Tibial nerve (tissue), 4 donors: Measurements from ENCODE around the gene CDHR5.

Experiments
- EP300 ChIP-seq, 2 donors: sonication (generic); formaldehyde crosslinking; IDR thresholded peaks; one replicate each; pipeline ENCODE4 v1.6.1; 2017; ENCODE audit warnings: antibody characterized with exemption in 2 of 2, mild to moderate bottlenecking in 1 of 2
- POLR2A ChIP-seq, 2 donors: fragments of 450-650 bp; IDR thresholded peaks; one replicate each; pipeline ENCODE4 v1.6.1; 2017; ENCODE audit warnings: antibody characterized with exemption in 2 of 2, mild to moderate bottlenecking in 2 of 2, moderate library complexity in 2 of 2
- TF ChIP-seq, protein P1 (sequence below), 5 experiments: fragments of 200-600 bp in 3 of 5; fragments of 450-650 bp in 2 of 5; sonication (generic) in 3 of 5; IDR thresholded peaks; one replicate each; pipeline ENCODE4 v1.5.1; 2016 to 2019; ENCODE audit warnings: antibody characterized with exemption in 5 of 5, mild to moderate bottlenecking in 3 of 5, moderate library complexity in 2 of 5

DNA sequence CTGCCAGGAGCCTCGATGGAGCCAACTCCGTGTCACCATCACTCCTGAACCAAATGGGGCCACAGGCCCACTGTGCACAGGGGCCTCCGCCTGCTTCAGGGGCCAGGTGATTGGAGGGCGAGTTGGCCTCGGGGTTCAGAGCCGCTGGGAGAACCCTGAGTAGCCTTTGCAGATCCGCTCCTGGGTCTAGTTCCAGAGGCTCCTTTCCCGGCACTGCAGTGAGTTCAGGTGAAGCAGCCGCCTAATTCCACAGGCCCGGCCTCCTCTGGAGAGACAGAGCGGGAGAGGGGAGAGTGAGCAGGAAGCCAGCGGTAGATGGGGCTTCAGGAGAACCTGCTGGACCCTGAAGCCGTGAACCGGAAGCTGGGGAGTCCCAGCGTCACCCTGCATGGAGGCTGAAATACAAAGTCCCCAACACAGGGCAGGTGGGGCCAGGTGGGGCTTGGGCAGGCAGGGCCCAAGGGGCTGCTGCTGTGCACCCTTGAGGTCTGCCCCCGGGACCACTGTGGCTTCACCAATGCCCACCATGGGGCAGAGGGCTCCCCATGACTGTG is 34.9 kb upstream of the CDHR5 start:
- TF ChIP-seq, protein P1, sequence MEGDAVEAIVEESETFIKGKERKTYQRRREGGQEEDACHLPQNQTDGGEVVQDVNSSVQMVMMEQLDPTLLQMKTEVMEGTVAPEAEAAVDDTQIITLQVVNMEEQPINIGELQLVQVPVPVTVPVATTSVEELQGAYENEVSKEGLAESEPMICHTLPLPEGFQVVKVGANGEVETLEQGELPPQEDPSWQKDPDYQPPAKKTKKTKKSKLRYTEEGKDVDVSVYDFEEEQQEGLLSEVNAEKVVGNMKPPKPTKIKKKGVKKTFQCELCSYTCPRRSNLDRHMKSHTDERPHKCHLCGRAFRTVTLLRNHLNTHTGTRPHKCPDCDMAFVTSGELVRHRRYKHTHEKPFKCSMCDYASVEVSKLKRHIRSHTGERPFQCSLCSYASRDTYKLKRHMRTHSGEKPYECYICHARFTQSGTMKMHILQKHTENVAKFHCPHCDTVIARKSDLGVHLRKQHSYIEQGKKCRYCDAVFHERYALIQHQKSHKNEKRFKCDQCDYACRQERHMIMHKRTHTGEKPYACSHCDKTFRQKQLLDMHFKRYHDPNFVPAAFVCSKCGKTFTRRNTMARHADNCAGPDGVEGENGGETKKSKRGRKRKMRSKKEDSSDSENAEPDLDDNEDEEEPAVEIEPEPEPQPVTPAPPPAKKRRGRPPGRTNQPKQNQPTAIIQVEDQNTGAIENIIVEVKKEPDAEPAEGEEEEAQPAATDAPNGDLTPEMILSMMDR (IDR thresholded peaks at IDR 0.05) = no peak
- TF ChIP-seq EP300 (IDR thresholded peaks at IDR 0.05) (no peak), POLR2A (IDR thresholded peaks at IDR 0.05) (no peak)
